NCI-H1048 (cell line): Measurements from ENCODE around the gene TADA2A.

Experiments used
- DNase-seq: peaks from one replicate; lab custom pipeline; 2025; lab: John Stamatoyannopoulos, UW

TADA2A gene

GRCh38 chr17:37523715-37524219, 117.1 kb downstream of the TADA2A start:
- DNase-seq: no peak

GRCh38 chr17:37527249-37527851, 120.7 kb downstream of the TADA2A start:
- no peak for DNase-seq
